SIG-M5 (cell line): ENCODE results near the gene HSD11B1.

Experiments
- DNase-seq: peaks from one replicate; lab custom pipeline; 2025; lab: John Stamatoyannopoulos, UW

HSD11B1 gene

GRCh38 chr1:209727785-209728184 lies 23.1 kb downstream of the HSD11B1 start:
- no peak for DNase-seq

- DNase-seq: no peak
These were observed 23.8 kb downstream of the HSD11B1 start for GRCh38 chr1:209728466-209728865.

GRCh38 chr1:209729436-209729835 lies 24.8 kb downstream of the HSD11B1 start:
- no peak for DNase-seq

GRCh38 chr1:209732725-209733124 lies 28.1 kb downstream of the HSD11B1 start:
- no peak for DNase-seq

- peak; percentile 66 for DNase-seq
These were observed 29.0 kb downstream of the HSD11B1 start for GRCh38 chr1:209733409-209734192.

- DNase-seq: no peak
These were observed 32.0 kb downstream of the HSD11B1 start for GRCh38 chr1:209736490-209737117.

GRCh38 chr1:209737118-209737505 lies 32.5 kb downstream of the HSD11B1 start:
- DNase-seq: no peak

GRCh38 chr1:209738270-209738669 lies 33.6 kb downstream of the HSD11B1 start:
- DNase-seq: no peak

- no peak for DNase-seq
These were observed 36.5 kb downstream of the HSD11B1 start for GRCh38 chr1:209741193-209741592.

GRCh38 chr1:209741889-209742288 lies 37.2 kb downstream of the HSD11B1 start:
- no peak for DNase-seq

- DNase-seq: no peak
These were observed 37.9 kb downstream of the HSD11B1 start for GRCh38 chr1:209742409-209743144.

- no peak for DNase-seq
These were observed 38.5 kb downstream of the HSD11B1 start for GRCh38 chr1:209743145-209743482.

GRCh38 chr1:209746451-209747165 lies 42.0 kb downstream of the HSD11B1 start:
- no peak for DNase-seq

GRCh38 chr1:209747580-209748262 lies 43.1 kb downstream of the HSD11B1 start:
- peak; percentile 48 for DNase-seq

- DNase-seq: no peak
These were observed 44.0 kb downstream of the HSD11B1 start for GRCh38 chr1:209748620-209749019.

GRCh38 chr1:209749205-209749604 lies 44.6 kb downstream of the HSD11B1 start:
- no peak for DNase-seq

GRCh38 chr1:209749670-209750323 lies 45.2 kb downstream of the HSD11B1 start:
- DNase-seq: no peak

- no peak for DNase-seq
These were observed 47.1 kb downstream of the HSD11B1 start for GRCh38 chr1:209751627-209752231.

GRCh38 chr1:209752890-209753289 lies 48.2 kb downstream of the HSD11B1 start:
- no peak for DNase-seq

GRCh38 chr1:209755256-209755655 lies 50.6 kb downstream of the HSD11B1 start:
- no peak for DNase-seq
